Neuronal stem cell (in vitro differentiated cells): Measurements from ENCODE around the gene ZACN.

ENCODE experiments used
- DNase-seq: peaks from one replicate; pipeline ENCODE4 v3.0.0-alpha.2; 2013; ENCODE audit warnings: low spot score
- H2AFZ ChIP-seq: one replicate; pipeline ENCODE4 v1.6.1; 2013; ENCODE audit warnings: mild to moderate bottlenecking, low read length, inconsistent platforms
- H2AK5ac ChIP-seq: 2 replicates; pipeline ENCODE4 v1.6.1; 2013; ENCODE audit warnings: low read depth, mild to moderate bottlenecking, inconsistent platforms, low read length, moderate library complexity, mixed read lengths
- H2BK120ac ChIP-seq: 2 replicates; pipeline ENCODE4 v1.6.1; 2013; ENCODE audit warnings: low read depth, mild to moderate bottlenecking, inconsistent platforms, low read length, moderate library complexity, mixed read lengths
- H2BK12ac ChIP-seq: one replicate; pipeline ENCODE4 v1.6.1; 2013; ENCODE audit warnings: low read length, inconsistent platforms
- H2BK15ac ChIP-seq: 2 replicates; pipeline ENCODE4 v1.6.1; 2013; ENCODE audit warnings: mild to moderate bottlenecking, low read length, inconsistent platforms, mixed read lengths
- H2BK5ac ChIP-seq: one replicate; pipeline ENCODE4 v1.6.1; 2013; ENCODE audit warnings: inconsistent platforms, mild to moderate bottlenecking, low read length, moderate library complexity
- H3K14ac ChIP-seq: one replicate; pipeline ENCODE4 v1.6.1; 2013; ENCODE audit warnings: low read length, inconsistent platforms
- H3K18ac ChIP-seq: 2 replicates; pipeline ENCODE4 v1.6.1; 2013; ENCODE audit warnings: low read length, inconsistent platforms
- H3K23ac ChIP-seq: 2 replicates; pipeline ENCODE4 v1.6.1; 2013; ENCODE audit warnings: low read depth, mild to moderate bottlenecking, mixed read lengths, low read length, inconsistent platforms; ENCODE audit not compliant: poor library complexity
- H3K27ac ChIP-seq: replicated peaks from 3 replicates; pipeline ENCODE4 v1.5.1; 2013; ENCODE audit warnings: low read length, inconsistent platforms
- H3K27me3 ChIP-seq, 3 experiments: 2 replicates each; pipeline ENCODE4 v1.6.1; 2013; ENCODE audit warnings: low read length in 3 of 3, mild to moderate bottlenecking in 2 of 3, inconsistent platforms in 1 of 3, low read depth in 1 of 3, mixed read lengths in 1 of 3, moderate library complexity in 1 of 3; ENCODE audit not compliant: control insufficient read depth in 3 of 3, insufficient read depth in 3 of 3
- H3K36me3 ChIP-seq, 2 donors: replicated peaks in 1 of 2; 2 replicates each; pipeline ENCODE4 v1.6.1; 2013; ENCODE audit warnings: low read length in 2 of 2; ENCODE audit not compliant: control insufficient read depth in 2 of 2, insufficient read depth in 2 of 2
- H3K4ac ChIP-seq: 2 replicates; pipeline ENCODE4 v1.6.1; 2013; ENCODE audit warnings: inconsistent platforms, mild to moderate bottlenecking, low read length, moderate library complexity
- H3K4me1 ChIP-seq, 2 donors: 1 replicate in 1 of 2; 2 replicates in 1 of 2; pipeline ENCODE4 v1.6.1; 2013; ENCODE audit warnings: low read length in 2 of 2, low read depth in 1 of 2; ENCODE audit not compliant: control insufficient read depth in 2 of 2, insufficient read depth in 1 of 2
- H3K4me2 ChIP-seq: one replicate; pipeline ENCODE4 v1.6.1; 2013; ENCODE audit warnings: mild to moderate bottlenecking, low read length, inconsistent platforms; ENCODE audit not compliant: insufficient read depth, poor library complexity, severe bottlenecking
- H3K4me3 ChIP-seq, 2 donors: 2 replicates each; pipeline ENCODE4 v1.5.1; 2013; ENCODE audit warnings: low read length in 2 of 2, mild to moderate bottlenecking in 2 of 2, inconsistent platforms in 1 of 2, moderate library complexity in 1 of 2
- H3K79me1 ChIP-seq: one replicate; pipeline ENCODE4 v1.6.1; 2013; ENCODE audit warnings: low read depth, mild to moderate bottlenecking, inconsistent platforms, low read length, moderate library complexity
- H3K9ac ChIP-seq: one replicate; pipeline ENCODE4 v1.6.1; 2013; ENCODE audit warnings: mild to moderate bottlenecking, low read depth, low read length, inconsistent platforms; ENCODE audit not compliant: poor library complexity
- H3K9me3 ChIP-seq, 2 donors: replicated peaks in 1 of 2; 2 replicates each; pipeline versions ENCODE3 to v1.6.1; 2013; ENCODE audit warnings: low read length in 2 of 2, mild to moderate bottlenecking in 2 of 2, inconsistent platforms in 1 of 2, low read depth in 1 of 2, mixed read lengths in 1 of 2, moderate library complexity in 1 of 2; ENCODE audit not compliant: control insufficient read depth in 2 of 2, insufficient read depth in 1 of 2
- H4K8ac ChIP-seq: one replicate; pipeline ENCODE4 v1.6.1; 2013; ENCODE audit warnings: low read depth, mild to moderate bottlenecking, inconsistent platforms, low read length, moderate library complexity
- H4K91ac ChIP-seq: one replicate; pipeline ENCODE4 v1.6.1; 2013; ENCODE audit warnings: low read length, low read depth, mild to moderate bottlenecking, inconsistent platforms; ENCODE audit not compliant: poor library complexity
- WGBS, 2 donors: extraction: QIAGEN DNeasy Blood & Tissue Kit; methylation state at CpG; one replicate each; pipeline ENCODE4 v1.1.7; 2013; ENCODE audit warnings: missing lambda C conversion rate in 2 of 2, mixed read lengths in 1 of 2; ENCODE audit not compliant: insufficient read length in 2 of 2, insufficient replicate concordance in 1 of 2; ENCODE audit errors: extremely low coverage in 2 of 2; 5-methylcytosine and 5-hydroxymethylcytosine counted together

The ZACN gene

DNA sequence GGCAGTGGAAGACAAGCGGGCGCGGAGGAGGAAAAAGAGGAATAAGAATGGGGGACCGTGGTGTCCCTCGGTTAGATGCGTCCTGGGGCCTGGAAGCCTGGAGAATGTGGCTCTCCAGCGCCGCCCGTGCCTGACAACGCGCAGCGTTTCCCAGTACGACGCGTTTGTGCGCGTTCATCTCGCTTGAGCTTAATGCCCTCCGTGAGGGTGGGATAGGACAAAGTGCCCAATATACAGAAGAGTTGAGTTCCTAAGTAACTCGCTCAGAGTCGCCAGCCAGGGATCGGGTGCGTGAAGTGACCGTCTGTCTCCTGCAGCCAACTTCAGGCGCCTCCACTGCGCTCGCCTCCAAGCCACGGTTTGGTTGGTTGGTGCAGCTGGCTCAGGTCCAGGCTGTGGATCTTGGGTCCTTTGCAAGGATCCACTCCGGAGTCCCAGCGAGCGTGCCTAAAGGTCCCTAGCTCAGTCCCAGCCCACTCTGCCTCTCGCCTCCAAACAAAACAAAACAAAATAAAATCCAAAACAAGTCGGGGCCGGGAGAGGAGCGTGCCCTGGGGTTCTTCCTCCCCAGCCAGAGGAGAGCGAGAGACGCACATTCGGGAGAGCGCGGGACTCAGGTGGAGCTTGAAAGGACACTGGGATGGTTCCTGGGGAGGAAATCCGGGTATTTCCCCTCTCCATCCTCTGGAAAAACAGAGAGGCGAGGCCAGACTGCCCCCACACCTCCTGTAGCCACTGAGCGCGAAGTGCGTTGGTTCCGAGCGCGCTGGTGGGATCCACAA is 3.4 kb upstream of the ZACN start:
- Histone ChIP-seq H3K18ac (no peak overlapping the region), H2BK120ac (no peak overlapping the region), H3K4me1 (peaks cover 20 to 22% of the 10 kb centered on the region in 2 donors), H2AFZ (peak overlapping the region; percentile 92), H2AK5ac (no peak overlapping the region), H2BK5ac (no peak overlapping the region), H2BK15ac (no peak overlapping the region), H2BK12ac (no peak overlapping the region), H3K23ac (peak overlapping the region; percentile 70), H3K4me3 (peak overlapping the region; percentile 35 to 51), H3K9ac (no peak overlapping the region), H3K4ac (no peak overlapping the region), H3K27me3 (peaks cover 38 to 65% (median 38%) of the 10 kb centered on the region in 3 experiments), H4K8ac (no peak overlapping the region), H3K4me2 (peak overlapping the region; percentile 66), H3K36me3 (no peaks in the 10 kb centered on the region), H4K91ac (no peak overlapping the region), H3K27ac (no peak overlapping the region), H3K79me1 (peaks cover 5% of the 10 kb centered on the region), H3K9me3 (peaks cover 0 to 5% of the 10 kb centered on the region in 2 donors), H3K14ac (no peak overlapping the region)
- WGBS, 2 donors: no CpG with 5 or more reads among the region's 48 CpGs
- DNase-seq: no peak

DNA sequence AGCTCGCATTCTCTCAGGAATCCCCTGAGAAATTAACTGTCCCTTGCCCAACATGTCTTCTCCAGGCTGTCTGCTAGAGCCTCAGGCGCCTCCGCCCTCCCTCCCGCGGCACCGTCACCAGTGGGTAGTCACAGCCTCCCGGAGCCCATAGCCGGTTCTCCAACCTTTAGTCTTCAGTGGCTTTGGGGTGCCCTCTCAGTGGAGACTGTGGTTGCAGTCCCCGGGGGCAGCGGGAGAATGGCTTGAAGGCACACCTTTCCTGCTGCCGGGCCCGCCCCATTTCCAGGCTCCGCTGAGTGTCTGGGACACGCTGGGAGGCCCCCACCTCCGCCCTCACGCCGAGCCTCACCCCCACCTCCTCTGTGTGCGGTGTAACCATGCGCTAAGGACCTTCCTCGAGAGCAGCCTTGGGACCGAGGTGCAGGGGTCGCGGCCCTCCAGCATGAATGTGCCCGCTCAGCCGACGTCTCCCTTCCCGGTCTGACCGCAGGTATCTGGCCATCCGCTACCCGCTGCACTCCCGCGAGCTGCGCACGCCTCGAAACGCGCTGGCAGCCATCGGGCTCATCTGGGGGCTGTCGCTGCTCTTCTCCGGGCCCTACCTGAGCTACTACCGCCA is 2.7 kb upstream of the ZACN start:
- peak overlapping the region; percentile 74 for H2AK5ac ChIP-seq
- peak overlapping the region; percentile 1 for H3K18ac ChIP-seq
- no peak overlapping the region for H3K14ac ChIP-seq
- H3K4me1 ChIP-seq: peaks cover 17 to 23% of the 10 kb centered on the region in 2 donors
- no CpG with 5 or more reads among the region's 41 CpGs for WGBS, 2 donors
- peak overlapping the region; percentile 18 for H2BK12ac ChIP-seq
- H3K36me3 ChIP-seq: no peaks in the 10 kb centered on the region
- no peak overlapping the region for H4K91ac ChIP-seq
- no peak overlapping the region for H2BK15ac ChIP-seq
- no peak for DNase-seq
- no peak overlapping the region for H4K8ac ChIP-seq
- no peak overlapping the region for H2BK120ac ChIP-seq
- H3K4ac ChIP-seq: no peak overlapping the region
- peak overlapping the region; percentile 70 for H3K23ac ChIP-seq
- H3K4me2 ChIP-seq: no peak overlapping the region
- peaks cover 0 to 5% of the 10 kb centered on the region in 2 donors for H3K9me3 ChIP-seq
- peak overlapping the region; percentile 54 for H2BK5ac ChIP-seq
- H3K27me3 ChIP-seq: peaks cover 38 to 67% (median 38%) of the 10 kb centered on the region in 3 experiments
- no peak overlapping the region for H3K4me3 ChIP-seq
- H3K27ac ChIP-seq: no peak overlapping the region
- no peak overlapping the region for H2AFZ ChIP-seq
- H3K79me1 ChIP-seq: peaks cover 3% of the 10 kb centered on the region
- H3K9ac ChIP-seq: no peak overlapping the region

DNA sequence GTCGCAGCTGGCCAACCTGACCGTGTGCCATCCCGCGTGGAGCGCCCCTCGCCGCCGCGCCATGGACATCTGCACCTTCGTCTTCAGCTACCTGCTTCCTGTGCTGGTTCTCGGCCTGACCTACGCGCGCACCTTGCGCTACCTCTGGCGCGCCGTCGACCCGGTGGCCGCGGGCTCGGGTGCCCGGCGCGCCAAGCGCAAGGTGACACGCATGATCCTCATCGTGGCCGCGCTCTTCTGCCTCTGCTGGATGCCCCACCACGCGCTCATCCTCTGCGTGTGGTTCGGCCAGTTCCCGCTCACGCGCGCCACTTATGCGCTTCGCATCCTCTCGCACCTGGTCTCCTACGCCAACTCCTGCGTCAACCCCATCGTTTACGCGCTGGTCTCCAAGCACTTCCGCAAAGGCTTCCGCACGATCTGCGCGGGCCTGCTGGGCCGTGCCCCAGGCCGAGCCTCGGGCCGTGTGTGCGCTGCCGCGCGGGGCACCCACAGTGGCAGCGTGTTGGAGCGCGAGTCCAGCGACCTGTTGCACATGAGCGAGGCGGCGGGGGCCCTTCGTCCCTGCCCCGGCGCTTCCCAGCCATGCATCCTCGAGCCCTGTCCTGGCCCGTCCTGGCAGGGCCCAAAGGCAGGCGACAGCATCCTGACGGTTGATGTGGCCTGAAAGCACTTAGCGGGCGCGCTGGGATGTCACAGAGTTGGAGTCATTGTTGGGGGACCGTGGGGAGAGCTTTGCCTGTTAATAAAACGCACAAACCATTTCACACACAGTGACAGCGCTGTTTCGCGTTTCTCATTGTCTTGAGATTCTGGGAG is 2.0 kb upstream of the ZACN start:
- Histone ChIP-seq H4K91ac (peak overlapping the region; percentile 66), H3K14ac (peak overlapping the region; percentile 42), H2BK120ac (no peak overlapping the region), H3K27me3 (peaks cover 38 to 67% (median 38%) of the 10 kb centered on the region in 3 experiments), H2AFZ (no peak overlapping the region), H3K4me1 (peaks cover 17 to 25% of the 10 kb centered on the region in 2 donors), H3K4me2 (no peak overlapping the region), H3K18ac (peak overlapping the region; percentile 77), H2AK5ac (peak overlapping the region; percentile 74), H2BK15ac (no peak overlapping the region), H4K8ac (peak overlapping the region; percentile 95), H3K79me1 (peaks cover under 1% of the 10 kb centered on the region), H3K4ac (no peak overlapping the region), H3K9ac (peak overlapping the region; percentile 47), H3K36me3 (peaks cover 1 to 2% of the 10 kb centered on the region in 2 donors), H3K23ac (peak overlapping the region; percentile 90), H3K4me3 (peak overlapping the region in 1 of 2 donors; percentile 46), H3K27ac (no peak overlapping the region), H2BK12ac (no peak overlapping the region), H2BK5ac (peak overlapping the region; percentile 54), H3K9me3 (peaks cover 0 to 5% of the 10 kb centered on the region in 2 donors)
- WGBS, 2 donors: no CpG with 5 or more reads among the region's 82 CpGs
- no peak for DNase-seq
